SU-DHL-6 (cell line): Measurements from ENCODE around the gene SULT1A1.

ENCODE experiments used
- CTCF ChIP-seq: fragments of 200-600 bp; sonication (generic); IDR thresholded peaks from one replicate; pipeline ENCODE4 v1.5.1; 2017; ENCODE audit warnings: antibody characterized with exemption, mild to moderate bottlenecking, low read length, moderate library complexity; ENCODE audit not compliant: insufficient read depth, poor library complexity, severe bottlenecking
- EZH2phosphoT487 ChIP-seq: fragments of 200-600 bp; sonication (generic), shearing (Covaris generic); conservative IDR thresholded peaks from 2 replicates; pipeline ENCODE4 v1.6.1; 2018; ENCODE audit warnings: mild to moderate bottlenecking, antibody characterized with exemption, low read length, moderate library complexity, mixed read lengths

GRCh38 chr16:28602529-28602928 is 7.3 kb downstream of the SULT1A1 start:
- TF ChIP-seq EZH2phosphoT487 (no peak), CTCF (no peak)
